B cell (primary cell): Measurements from ENCODE around the gene THRB. TPM values are rescaled to one million over a fixed set of nuclear protein-coding genes. Genes with fewer than 3 reads are reported as not detected.

Experiments used
- ATAC-seq: fragments of 200-7000 bp; cut with Tn5 transposase; one replicate; pipeline ENCODE4 v1.10.0; 2021; ENCODE audit warnings: low read depth, mild to moderate bottlenecking, moderate number of reproducible peaks, moderate library complexity
- CTCF ChIA-PET: fragments of 350-600 bp; sonication (Branson Sonifier 250); formaldehyde crosslinking; loops from one replicate; lab custom pipeline; 2021; ENCODE audit warnings: antibody characterized with exemption, inconsistent platforms; lab: Charles Lee
- POLR2A ChIA-PET: fragments of 350-600 bp; sonication (Branson Sonifier 250); formaldehyde crosslinking; loops from one replicate; lab custom pipeline; 2021; ENCODE audit warnings: antibody characterized with exemption; lab: Charles Lee
- DNase-seq: peaks from one replicate; pipeline ENCODE4 v3.0.0; 2013
- H2AFZ ChIP-seq: 2 replicates; pipeline ENCODE4 v1.6.1; 2012; ENCODE audit warnings: mild to moderate bottlenecking, low read depth, low read length; ENCODE audit not compliant: insufficient read depth, poor library complexity, severe bottlenecking
- H3K27ac ChIP-seq, 2 donors: 1 replicate in 1 of 2; 2 replicates in 1 of 2; pipeline ENCODE4 v1.5.1; 2012 to 2013; ENCODE audit warnings: low read length in 2 of 2, mild to moderate bottlenecking in 2 of 2, moderate library complexity in 1 of 2
- H3K27me3 ChIP-seq, 4 experiments: fragments of 200-600 bp in 1 of 4; sonication (generic) in 1 of 4; replicated peaks in 1 of 4; 1 replicate in 2 of 4; 2 replicates in 2 of 4; pipeline versions ENCODE4 v1.6.1 to v1.7.0; 2013 to 2016; ENCODE audit warnings: low read length in 3 of 4, mild to moderate bottlenecking in 2 of 4, mixed read lengths in 1 of 4, moderate library complexity in 1 of 4; ENCODE audit not compliant: insufficient read depth in 4 of 4, control insufficient read depth in 3 of 4; ENCODE audit errors: control extremely low read depth in 1 of 4
- H3K36me3 ChIP-seq, 2 experiments: replicated peaks in 1 of 2; 1 replicate in 1 of 2; 2 replicates in 1 of 2; pipeline versions ENCODE4 v1.6.1 to v1.7.1; 2013; ENCODE audit warnings: low read length in 1 of 2; ENCODE audit not compliant: insufficient read depth in 2 of 2, control insufficient read depth in 1 of 2; ENCODE audit errors: control extremely low read depth in 1 of 2, extremely low read depth in 1 of 2
- H3K4me1 ChIP-seq, 2 donors: fragments of 200-600 bp in 1 of 2; sonication (generic) in 1 of 2; 1 replicate in 1 of 2; 2 replicates in 1 of 2; pipeline versions ENCODE4 v1.5.1 to v1.6.1; 2013 to 2017; ENCODE audit warnings: low read length in 2 of 2; ENCODE audit not compliant: control insufficient read depth in 2 of 2, insufficient read depth in 2 of 2
- H3K4me2 ChIP-seq: replicated peaks from 2 replicates; pipeline ENCODE3; 2012; ENCODE audit warnings: mild to moderate bottlenecking, low read depth, low read length; ENCODE audit not compliant: poor library complexity, severe bottlenecking
- H3K4me3 ChIP-seq, 5 experiments: fragments of 200-600 bp in 1 of 5; sonication (generic) in 1 of 5; 1 replicate in 3 of 5; 2 replicates in 2 of 5; pipeline versions ENCODE4 v1.5.1 to v1.7.0; 2011 to 2016; ENCODE audit warnings: low read length in 4 of 5, mild to moderate bottlenecking in 4 of 5, low read depth in 2 of 5, control low read depth in 1 of 5, moderate library complexity in 1 of 5; ENCODE audit not compliant: insufficient read depth in 1 of 5; ENCODE audit errors: control extremely low read depth in 1 of 5, extremely low read depth in 1 of 5
- H3K79me2 ChIP-seq: fragments of 200-600 bp; sonication (generic); one replicate; pipeline ENCODE4 v1.6.0; 2016; ENCODE audit warnings: low read length; ENCODE audit not compliant: control insufficient read depth, insufficient read depth
- H3K9ac ChIP-seq: fragments of 200-600 bp; sonication (generic); 2 replicates; pipeline ENCODE4 v1.6.1; 2017; ENCODE audit warnings: mild to moderate bottlenecking, low read length, moderate library complexity
- H3K9me3 ChIP-seq, 3 donors: one replicate each; pipeline versions ENCODE4 v1.6.1 to v1.7.1; 2013; ENCODE audit warnings: low read length in 2 of 3; ENCODE audit not compliant: control insufficient read depth in 2 of 3, insufficient read depth in 1 of 3; ENCODE audit errors: control extremely low read depth in 1 of 3
- H4K20me1 ChIP-seq: 2 replicates; pipeline ENCODE4 v1.6.0; 2012; ENCODE audit warnings: mild to moderate bottlenecking, low read length; ENCODE audit not compliant: insufficient read depth, control insufficient read depth, poor library complexity, severe bottlenecking
- H3K27ac Mint-ChIP-seq: one replicate; pipeline ENCODE4 v1.8.0; 2021; ENCODE audit warnings: mixed read lengths
- H3K27me3 Mint-ChIP-seq: one replicate; pipeline ENCODE4 v1.8.0; 2021; ENCODE audit warnings: mixed read lengths
- H3K4me1 Mint-ChIP-seq: one replicate; pipeline ENCODE4 v1.8.0; 2021; ENCODE audit warnings: mixed read lengths
- H3K4me3 Mint-ChIP-seq: one replicate; pipeline ENCODE4 v1.8.0; 2021; ENCODE audit warnings: mixed read lengths
- H3K9me3 Mint-ChIP-seq: one replicate; pipeline ENCODE4 v1.8.0; 2022; ENCODE audit warnings: mixed read lengths; ENCODE audit not compliant: insufficient read depth
- EZH2 ChIP-seq: IDR thresholded peaks from 2 replicates; pipeline ENCODE4 v1.6.1; 2012; ENCODE audit warnings: borderline replicate concordance, low read depth, mild to moderate bottlenecking, moderate library complexity, low read length; ENCODE audit not compliant: insufficient read depth, poor library complexity, severe bottlenecking
- WGBS: methylation state at CpG from one replicate; pipeline ENCODE4 v1.1.5; 2013; ENCODE audit warnings: missing lambda C conversion rate; ENCODE audit not compliant: insufficient coverage; 5-methylcytosine and 5-hydroxymethylcytosine counted together
- intact Hi-C: fragments of 100-400 bp; cut with micrococcal nuclease; formaldehyde crosslinking; loops from one replicate; pipeline ENCODE4 v1.10.0; 2022
- polyA plus RNA-seq: library from polyadenylated mRNA; depleted of rRNA; stranded (reverse); fragments of >200 nt; gene quantifications from 2 replicates; pipeline ENCODE4 v1.2.3, GENCODE V29; 2012
- total RNA-seq, 2 donors: library from RNA; stranded (reverse); fragments of 120-200 nt in 1 of 2; gene quantifications; 1 replicate in 1 of 2; 2 replicates in 1 of 2; pipeline versions ENCODE4 v1.2.3 to v1.2.4, GENCODE V29; 2013 to 2022
- TF ChIP-seq, protein P1 (sequence below): fragments of 200-600 bp; IDR thresholded peaks from one replicate; pipeline ENCODE4 v1.8.0; 2022; ENCODE audit warnings: antibody characterized with exemption, mild to moderate bottlenecking

The THRB gene
- total and polyA plus RNA-seq, 2 donors (not counting 1 experiment from before 2014, with no cell fraction given), result 0.86 to 1.8 TPM

DNA sequence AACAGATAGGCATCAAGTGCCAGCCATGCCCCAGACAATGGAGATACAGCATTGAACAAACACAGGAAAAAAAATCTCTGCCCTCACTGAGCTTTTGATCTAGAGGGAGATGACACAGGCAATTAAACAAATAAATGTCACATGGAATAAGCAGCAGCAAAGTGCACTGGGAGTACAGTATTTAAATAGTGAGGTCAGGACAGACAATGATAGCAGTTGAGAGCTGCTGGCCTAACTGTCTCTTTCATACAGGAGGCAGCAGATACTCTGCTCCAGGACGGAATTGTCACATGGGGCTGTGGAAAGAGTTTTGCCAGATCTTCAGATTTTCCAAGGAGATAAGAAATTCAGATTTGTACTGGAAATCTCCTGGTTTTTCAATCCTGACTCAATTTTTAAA is 241.3 kb downstream of the THRB start:
- Mint-ChIP-seq H3K27ac (no peak overlapping the region), H3K4me1 (no peaks in the 10 kb centered on the region), H3K27me3 (peaks cover 8% of the 10 kb centered on the region), H3K9me3 (no peaks in the 10 kb centered on the region), H3K4me3 (no peak overlapping the region)
- no peaks in the 10 kb centered on the region for H4K20me1 ChIP-seq
- WGBS, result 100% methylated on average over 1 of the region's 1 CpG
- DNase-seq (no peak), ATAC-seq (no peak)
- no peaks in the 10 kb centered on the region for H3K36me3 ChIP-seq
- H2AFZ ChIP-seq, result no peak overlapping the region
- H3K27ac ChIP-seq, result no peak overlapping the region
- no peaks in the 10 kb centered on the region for H3K9me3 ChIP-seq
- no peak overlapping the region for H3K4me2 ChIP-seq
- intact Hi-C loops, result no loop called here
- H3K79me2 ChIP-seq, result no peaks in the 10 kb centered on the region
- no peak overlapping the region for H3K9ac ChIP-seq
- TF ChIP-seq, protein P1, sequence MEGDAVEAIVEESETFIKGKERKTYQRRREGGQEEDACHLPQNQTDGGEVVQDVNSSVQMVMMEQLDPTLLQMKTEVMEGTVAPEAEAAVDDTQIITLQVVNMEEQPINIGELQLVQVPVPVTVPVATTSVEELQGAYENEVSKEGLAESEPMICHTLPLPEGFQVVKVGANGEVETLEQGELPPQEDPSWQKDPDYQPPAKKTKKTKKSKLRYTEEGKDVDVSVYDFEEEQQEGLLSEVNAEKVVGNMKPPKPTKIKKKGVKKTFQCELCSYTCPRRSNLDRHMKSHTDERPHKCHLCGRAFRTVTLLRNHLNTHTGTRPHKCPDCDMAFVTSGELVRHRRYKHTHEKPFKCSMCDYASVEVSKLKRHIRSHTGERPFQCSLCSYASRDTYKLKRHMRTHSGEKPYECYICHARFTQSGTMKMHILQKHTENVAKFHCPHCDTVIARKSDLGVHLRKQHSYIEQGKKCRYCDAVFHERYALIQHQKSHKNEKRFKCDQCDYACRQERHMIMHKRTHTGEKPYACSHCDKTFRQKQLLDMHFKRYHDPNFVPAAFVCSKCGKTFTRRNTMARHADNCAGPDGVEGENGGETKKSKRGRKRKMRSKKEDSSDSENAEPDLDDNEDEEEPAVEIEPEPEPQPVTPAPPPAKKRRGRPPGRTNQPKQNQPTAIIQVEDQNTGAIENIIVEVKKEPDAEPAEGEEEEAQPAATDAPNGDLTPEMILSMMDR, result no peak
- TF ChIP-seq EZH2, result no peak
- no peak overlapping the region for H3K4me3 ChIP-seq
- POLR2A ChIA-PET, result no interaction called here
- no peaks in the 10 kb centered on the region for H3K27me3 ChIP-seq
- no peaks in the 10 kb centered on the region for H3K4me1 ChIP-seq
- CTCF ChIA-PET, result no interaction called here

DNA sequence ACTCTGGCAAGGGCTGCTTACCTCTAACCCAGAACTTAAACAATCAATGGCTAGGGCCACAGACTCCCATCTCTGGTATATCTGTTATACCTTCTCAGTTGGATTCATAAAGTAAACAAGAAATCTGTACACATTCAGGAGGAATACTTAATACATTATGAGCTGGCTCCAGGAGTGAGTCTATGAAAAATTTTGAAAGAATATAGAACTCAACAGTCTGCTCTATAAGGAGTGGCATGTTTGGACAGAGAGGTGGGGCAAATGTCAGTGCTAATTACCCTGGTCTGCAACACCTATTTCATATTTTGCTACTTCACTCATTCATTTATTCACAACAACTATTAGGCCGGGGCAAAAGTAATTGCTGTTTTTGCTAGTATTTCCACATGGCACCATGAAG is 245.1 kb downstream of the THRB start:
- no peaks in the 10 kb centered on the region for H4K20me1 ChIP-seq
- H3K9ac ChIP-seq, result no peak overlapping the region
- no peaks in the 10 kb centered on the region for H3K79me2 ChIP-seq
- no peaks in the 10 kb centered on the region for H3K9me3 ChIP-seq
- Mint-ChIP-seq H3K4me1 (no peaks in the 10 kb centered on the region), H3K4me3 (no peak overlapping the region), H3K9me3 (no peaks in the 10 kb centered on the region), H3K27me3 (peaks cover 11% of the 10 kb centered on the region), H3K27ac (no peak overlapping the region)
- WGBS, result no CpG with 5 or more reads among the region's 1 CpG
- H3K4me3 ChIP-seq, result no peak overlapping the region
- no peak overlapping the region for H2AFZ ChIP-seq
- no peak for ATAC-seq
- POLR2A ChIA-PET, result no interaction called here
- intact Hi-C loops, result no loop called here
- H3K27me3 ChIP-seq, result no peaks in the 10 kb centered on the region
- CTCF ChIA-PET, result no interaction called here
- no peak overlapping the region for H3K27ac ChIP-seq
- no peak for DNase-seq
- no peak overlapping the region for H3K4me2 ChIP-seq
- no peaks in the 10 kb centered on the region for H3K4me1 ChIP-seq
- TF ChIP-seq EZH2, result no peak
- TF ChIP-seq, protein P1, result no peak
- H3K36me3 ChIP-seq, result no peaks in the 10 kb centered on the region
